A549 treated with GW870086 at 1 μM for 4 hours (cell line): ENCODE measurements around the gene CHTF8. TPM values are rescaled to one million over a fixed set of nuclear protein-coding genes. Genes with fewer than 3 reads are reported as not detected.

ENCODE experiments used
- total RNA-seq: library from RNA; stranded (reverse); fragments of 200-300 nt; extraction: Qiagen RNA extraction; gene quantifications from 5 replicates; pipeline ENCODE4 v1.2.3, GENCODE V29; 2022; ENCODE audit warnings: low read depth

The CHTF8 gene
- 102 to 124 TPM (median 119 TPM) in 5 replicates for total RNA-seq

GRCh38 chr16:69132424-69133252 lies at the start of gene CHTF8, which contains the start of gene UTP4:
Gene CHTF8 (minus strand): TSS chr16:69132588. CDS start chr16:69121458, 11,130 bp downstream.
Gene UTP4 (plus strand): TSS chr16:69132649. CDS start chr16:69133460, 811 bp downstream.

GRCh38 chr16:69105501-69106361 lies 26.7 kb downstream of the CHTF8 start, which contains the start of gene HAS3:
Gene HAS3 (plus strand): TSS chr16:69105653. CDS start chr16:69109396, 3,743 bp downstream.

Other genes with a start within 250 kb of the CHTF8 start
- 42.9 to 52.7 TPM (median 46.3 TPM) in 5 replicates for gene HAS3, start 26.9 kb downstream of the CHTF8 start, total RNA-seq
- 80.3 to 86.0 TPM (median 84.1 TPM) in 5 replicates for gene UTP4, start 61 bp upstream of the CHTF8 start, total RNA-seq
- 5.7 to 8.5 TPM (median 8.4 TPM) in 5 replicates for gene SNTB2, start 54.6 kb upstream of the CHTF8 start, total RNA-seq
- 28.4 to 33.4 TPM (median 31.4 TPM) in 5 replicates for gene VPS4A, start 178.8 kb upstream of the CHTF8 start, total RNA-seq
- gene PDF, start 198.0 kb upstream of the CHTF8 start, total RNA-seq = 26.6 to 38.9 TPM (median 37.0 TPM) in 5 replicates
- gene COG8, start 207.0 kb upstream of the CHTF8 start, total RNA-seq = 20.4 to 27.1 TPM (median 26.7 TPM) in 5 replicates
- gene NIP7, start 207.2 kb upstream of the CHTF8 start, total RNA-seq = 52.3 to 63.4 TPM (median 55.8 TPM) in 5 replicates
- not detected in 5 replicates for gene TMED6, start 219.2 kb upstream of the CHTF8 start, total RNA-seq